Glutamatergic neuron (in vitro differentiated cells): Measurements from ENCODE around the gene ZNF471. TPM values are rescaled to one million over a fixed set of nuclear protein-coding genes. Genes with fewer than 3 reads are reported as not detected.

Source experiments
- DNase-seq: peaks from one replicate; pipeline ENCODE4 v3.0.0; 2022
- H3K27ac Mint-ChIP-seq: one replicate; pipeline ENCODE4 v1.8.0; 2020; ENCODE audit warnings: mild to moderate bottlenecking, mixed read lengths, inconsistent platforms; ENCODE audit not compliant: unreplicated experiment
- H3K27me3 Mint-ChIP-seq: one replicate; pipeline ENCODE4 v1.8.0; 2020; ENCODE audit warnings: mild to moderate bottlenecking, moderate library complexity, mixed read lengths, inconsistent platforms; ENCODE audit not compliant: unreplicated experiment
- H3K36me3 Mint-ChIP-seq: one replicate; pipeline ENCODE4 v1.8.0; 2020; ENCODE audit warnings: mild to moderate bottlenecking, mixed read lengths, inconsistent platforms; ENCODE audit not compliant: unreplicated experiment
- H3K4me1 Mint-ChIP-seq: one replicate; pipeline ENCODE4 v1.8.0; 2020; ENCODE audit warnings: mild to moderate bottlenecking, low read depth, mixed read lengths, inconsistent platforms; ENCODE audit not compliant: unreplicated experiment
- H3K4me3 Mint-ChIP-seq: one replicate; pipeline ENCODE4 v1.8.0; 2020; ENCODE audit warnings: mild to moderate bottlenecking, mixed read lengths, inconsistent platforms; ENCODE audit not compliant: unreplicated experiment
- H3K9me3 Mint-ChIP-seq: one replicate; pipeline ENCODE4 v1.8.0; 2020; ENCODE audit warnings: mild to moderate bottlenecking, moderate library complexity, mixed read lengths, inconsistent platforms; ENCODE audit not compliant: unreplicated experiment
- total RNA-seq: library from RNA; stranded (reverse); fragmentation: NEBNext Ultra II Directional; extraction: Animal tissue kit (Norgen Biotek cat#: 25700); gene quantifications from one replicate; pipeline ENCODE4 v1.2.1, GENCODE V29; 2021; ENCODE audit not compliant: unreplicated experiment
- TF ChIP-seq, protein P1 (sequence below): fragments of 200-600 bp; sonication (generic); IDR thresholded peaks from one replicate; pipeline ENCODE4 v1.5.0; 2021; ENCODE audit not compliant: partially characterized antibody, unreplicated experiment

ZNF471 gene
- total RNA-seq, 1 donor from 2014 or later = 18.7 TPM

DNA sequence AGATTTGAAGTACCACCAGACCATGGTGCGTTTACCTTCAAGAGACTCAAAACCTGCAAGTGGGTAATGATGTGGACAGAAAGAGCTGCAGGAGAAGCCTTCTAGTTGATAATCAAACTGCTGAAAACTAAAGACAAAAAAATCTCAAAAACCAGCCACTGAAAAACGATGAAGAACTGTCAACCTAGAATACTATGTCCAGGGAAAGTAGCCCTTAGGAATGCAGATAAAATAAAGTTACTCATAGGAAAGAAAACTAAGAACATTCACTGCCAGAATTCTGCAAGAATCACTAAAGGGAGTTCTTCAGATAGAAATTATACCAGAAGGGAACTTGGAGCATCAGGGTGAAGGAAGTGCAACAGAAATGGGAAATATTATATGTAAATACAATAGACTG is 64.9 kb downstream of the ZNF471 start:
- Mint-ChIP-seq H3K4me1 (no peaks in the 10 kb centered on the region), H3K4me3 (no peak overlapping the region), H3K9me3 (peaks cover 27% of the 10 kb centered on the region), H3K27me3 (peaks cover 2% of the 10 kb centered on the region), H3K36me3 (peaks cover 75% of the 10 kb centered on the region), H3K27ac (no peak overlapping the region)
- no peak for DNase-seq
- TF ChIP-seq, protein P1, sequence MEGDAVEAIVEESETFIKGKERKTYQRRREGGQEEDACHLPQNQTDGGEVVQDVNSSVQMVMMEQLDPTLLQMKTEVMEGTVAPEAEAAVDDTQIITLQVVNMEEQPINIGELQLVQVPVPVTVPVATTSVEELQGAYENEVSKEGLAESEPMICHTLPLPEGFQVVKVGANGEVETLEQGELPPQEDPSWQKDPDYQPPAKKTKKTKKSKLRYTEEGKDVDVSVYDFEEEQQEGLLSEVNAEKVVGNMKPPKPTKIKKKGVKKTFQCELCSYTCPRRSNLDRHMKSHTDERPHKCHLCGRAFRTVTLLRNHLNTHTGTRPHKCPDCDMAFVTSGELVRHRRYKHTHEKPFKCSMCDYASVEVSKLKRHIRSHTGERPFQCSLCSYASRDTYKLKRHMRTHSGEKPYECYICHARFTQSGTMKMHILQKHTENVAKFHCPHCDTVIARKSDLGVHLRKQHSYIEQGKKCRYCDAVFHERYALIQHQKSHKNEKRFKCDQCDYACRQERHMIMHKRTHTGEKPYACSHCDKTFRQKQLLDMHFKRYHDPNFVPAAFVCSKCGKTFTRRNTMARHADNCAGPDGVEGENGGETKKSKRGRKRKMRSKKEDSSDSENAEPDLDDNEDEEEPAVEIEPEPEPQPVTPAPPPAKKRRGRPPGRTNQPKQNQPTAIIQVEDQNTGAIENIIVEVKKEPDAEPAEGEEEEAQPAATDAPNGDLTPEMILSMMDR = no peak

DNA sequence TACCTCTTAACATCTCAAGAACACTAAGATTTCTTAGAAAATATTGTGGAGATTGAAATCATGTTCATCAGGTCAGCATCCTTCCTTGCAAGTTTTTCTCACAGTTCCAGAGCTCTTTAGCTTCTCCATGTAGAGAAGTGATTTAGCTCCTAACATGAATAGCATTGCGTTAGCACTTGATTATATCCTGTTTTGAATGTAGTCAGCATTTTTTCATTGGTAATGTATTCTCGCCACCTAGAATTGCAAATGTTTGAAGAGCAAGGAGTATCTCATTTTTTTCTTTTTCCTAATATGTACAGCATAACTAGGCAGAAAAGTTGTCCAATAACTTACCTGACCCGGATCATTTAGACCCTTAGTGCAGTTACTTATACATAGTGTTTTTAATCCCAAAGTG is 66.3 kb downstream of the ZNF471 start:
- peaks cover 34% of the 10 kb centered on the region for H3K9me3 Mint-ChIP-seq
- H3K27ac Mint-ChIP-seq = no peak overlapping the region
- DNase-seq = no peak
- peaks cover 2% of the 10 kb centered on the region for H3K27me3 Mint-ChIP-seq
- TF ChIP-seq, protein P1 = no peak
- H3K36me3 Mint-ChIP-seq = peaks cover 88% of the 10 kb centered on the region
- H3K4me1 Mint-ChIP-seq = no peaks in the 10 kb centered on the region
- no peak overlapping the region for H3K4me3 Mint-ChIP-seq

DNA sequence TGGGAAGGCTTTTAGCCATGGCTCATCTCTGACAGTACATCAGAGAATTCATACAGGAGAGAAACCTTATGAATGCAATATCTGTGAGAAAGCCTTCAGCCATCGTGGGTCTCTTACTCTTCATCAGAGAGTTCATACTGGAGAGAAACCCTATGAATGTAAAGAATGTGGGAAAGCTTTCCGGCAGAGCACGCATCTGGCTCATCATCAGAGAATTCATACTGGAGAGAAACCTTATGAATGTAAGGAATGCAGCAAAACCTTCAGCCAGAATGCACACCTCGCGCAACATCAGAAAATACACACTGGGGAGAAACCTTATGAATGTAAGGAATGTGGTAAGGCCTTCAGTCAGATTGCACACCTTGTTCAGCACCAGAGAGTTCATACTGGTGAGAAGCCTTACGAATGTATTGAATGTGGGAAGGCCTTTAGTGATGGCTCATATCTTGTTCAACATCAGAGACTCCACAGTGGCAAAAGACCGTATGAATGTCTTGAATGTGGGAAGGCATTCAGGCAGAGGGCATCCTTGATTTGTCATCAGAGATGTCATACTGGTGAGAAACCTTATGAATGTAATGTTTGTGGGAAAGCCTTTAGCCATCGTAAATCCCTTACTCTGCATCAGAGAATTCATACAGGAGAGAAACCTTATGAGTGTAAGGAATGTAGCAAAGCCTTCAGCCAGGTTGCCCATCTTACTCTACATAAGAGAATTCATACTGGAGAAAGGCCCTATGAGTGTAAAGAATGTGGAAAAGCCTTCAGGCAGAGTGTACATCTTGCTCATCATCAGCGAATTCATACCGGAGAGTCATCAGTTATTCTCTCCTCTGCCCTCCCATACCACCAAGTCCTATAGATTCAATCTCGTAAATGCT is 70.3 kb downstream of the ZNF471 start:
- Mint-ChIP-seq H3K4me1 (no peaks in the 10 kb centered on the region), H3K27ac (no peak overlapping the region), H3K27me3 (no peaks in the 10 kb centered on the region), H3K36me3 (peaks cover 79% of the 10 kb centered on the region), H3K4me3 (no peak overlapping the region), H3K9me3 (peaks cover 28% of the 10 kb centered on the region)
- no peak for DNase-seq
- TF ChIP-seq, protein P1 = no peak

Other genes with a start within 250 kb of the ZNF471 start
- gene EDDM13, start 235.1 kb upstream of the ZNF471 start, total RNA-seq = not detected
- 13.1 TPM for gene ZSCAN5A, start 193.0 kb upstream of the ZNF471 start, total RNA-seq
- gene ZNF582, start 114.3 kb upstream of the ZNF471 start, total RNA-seq = 7.5 TPM
- 13.6 TPM for gene ZNF583, start 103.5 kb upstream of the ZNF471 start, total RNA-seq
- 6.0 TPM for gene ZNF667, start 30.5 kb upstream of the ZNF471 start, total RNA-seq
- gene ZFP28, start 31.1 kb downstream of the ZNF471 start, total RNA-seq = 25.9 TPM
- gene ZNF470, start 59.6 kb downstream of the ZNF471 start, total RNA-seq = 10.1 TPM
- gene ZNF71, start 87.4 kb downstream of the ZNF471 start, total RNA-seq = 48.2 TPM
- gene SMIM17, start 135.3 kb downstream of the ZNF471 start, total RNA-seq = 2.7 TPM
- 2.7 TPM for gene ZNF835, start 163.9 kb downstream of the ZNF471 start, total RNA-seq